GM13977 (cell line): ENCODE measurements around the gene ARHGEF16.

Experiments
- DNase-seq: peaks from one replicate; pipeline ENCODE4 v3.0.0; 2012; ENCODE audit warnings: low spot score
- in situ Hi-C: fragments of 300-500 bp; cut with MboI; formaldehyde crosslinking; loops from one replicate; pipeline ENCODE4 v1.12.0; 2022; ENCODE audit warnings: low sequenced_read_pairs, low pct_unique_long_range_greater_than_20kb, mixed read lengths, inconsistent platforms; ENCODE audit not compliant: unreplicated experiment
- TF ChIP-seq, protein P1 (sequence below): IDR thresholded peaks from 2 replicates; pipeline ENCODE4 v1.5.1; 2012; ENCODE audit warnings: mild to moderate bottlenecking, control low read depth; ENCODE audit not compliant: insufficient read depth; ENCODE audit errors: extremely low read depth, missing control alignments

The ARHGEF16 gene

GRCh38 chr1:3460672-3461131 is 6.2 kb downstream of the ARHGEF16 start:
- TF ChIP-seq, protein P1, sequence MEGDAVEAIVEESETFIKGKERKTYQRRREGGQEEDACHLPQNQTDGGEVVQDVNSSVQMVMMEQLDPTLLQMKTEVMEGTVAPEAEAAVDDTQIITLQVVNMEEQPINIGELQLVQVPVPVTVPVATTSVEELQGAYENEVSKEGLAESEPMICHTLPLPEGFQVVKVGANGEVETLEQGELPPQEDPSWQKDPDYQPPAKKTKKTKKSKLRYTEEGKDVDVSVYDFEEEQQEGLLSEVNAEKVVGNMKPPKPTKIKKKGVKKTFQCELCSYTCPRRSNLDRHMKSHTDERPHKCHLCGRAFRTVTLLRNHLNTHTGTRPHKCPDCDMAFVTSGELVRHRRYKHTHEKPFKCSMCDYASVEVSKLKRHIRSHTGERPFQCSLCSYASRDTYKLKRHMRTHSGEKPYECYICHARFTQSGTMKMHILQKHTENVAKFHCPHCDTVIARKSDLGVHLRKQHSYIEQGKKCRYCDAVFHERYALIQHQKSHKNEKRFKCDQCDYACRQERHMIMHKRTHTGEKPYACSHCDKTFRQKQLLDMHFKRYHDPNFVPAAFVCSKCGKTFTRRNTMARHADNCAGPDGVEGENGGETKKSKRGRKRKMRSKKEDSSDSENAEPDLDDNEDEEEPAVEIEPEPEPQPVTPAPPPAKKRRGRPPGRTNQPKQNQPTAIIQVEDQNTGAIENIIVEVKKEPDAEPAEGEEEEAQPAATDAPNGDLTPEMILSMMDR, result no peak
- in situ Hi-C loops, result no loop called here
- DNase-seq, result no peak

GRCh38 chr1:3461238-3461933 is 6.9 kb downstream of the ARHGEF16 start:
- in situ Hi-C loops, result no loop called here
- TF ChIP-seq, protein P1, result no peak
- DNase-seq, result no peak

DNA sequence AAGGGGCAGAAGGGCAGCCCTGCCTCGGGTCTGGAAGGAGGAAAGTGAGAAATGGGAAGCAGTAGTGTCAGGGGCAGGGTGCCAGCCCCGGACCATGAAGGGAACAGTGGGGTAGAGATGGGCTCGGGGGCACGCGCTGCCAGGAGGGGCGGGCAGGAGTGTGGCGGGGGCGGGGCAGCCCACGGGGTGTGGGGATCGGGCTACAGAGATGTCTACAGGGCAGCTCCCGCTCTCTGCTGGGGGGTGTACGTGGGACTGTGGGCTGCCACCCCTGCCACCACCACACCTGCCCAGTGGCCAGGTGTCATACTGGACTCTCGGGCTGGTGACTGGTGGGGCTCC is 7.4 kb downstream of the ARHGEF16 start:
- in situ Hi-C loops, result no loop called here
- TF ChIP-seq, protein P1, result no peak
- DNase-seq, result no peak

GRCh38 chr1:3462356-3463012 is 8.0 kb downstream of the ARHGEF16 start:
- DNase-seq, result no peak
- in situ Hi-C loops, result no loop called here
- TF ChIP-seq, protein P1, result no peak

GRCh38 chr1:3463013-3463385 is 8.5 kb downstream of the ARHGEF16 start:
- TF ChIP-seq, protein P1, result no peak
- no peak for DNase-seq
- in situ Hi-C loops, result no loop called here

DNA sequence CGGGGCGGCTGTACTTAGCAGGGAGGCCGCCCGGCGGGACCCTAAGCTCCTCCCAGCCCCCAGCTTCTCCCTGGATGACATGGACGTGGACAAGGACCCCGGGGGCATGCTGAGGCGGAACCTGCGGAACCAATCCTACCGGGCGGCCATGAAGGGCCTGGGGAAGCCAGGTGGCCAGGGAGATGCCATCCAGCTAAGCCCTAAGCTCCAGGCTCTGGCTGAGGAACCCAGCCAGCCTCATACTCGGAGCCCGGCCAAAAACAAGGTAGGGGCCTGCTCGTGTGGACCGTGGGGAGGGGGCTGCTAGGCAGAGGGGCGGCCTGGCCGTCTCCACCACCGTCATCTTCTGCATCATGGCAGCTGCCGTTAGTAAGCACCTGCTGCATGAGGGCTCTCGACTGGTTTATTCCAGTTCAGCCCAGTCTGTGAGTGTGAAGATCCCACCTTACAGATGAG is 9.0 kb downstream of the ARHGEF16 start:
- DNase-seq, result no peak
- in situ Hi-C loops, result no loop called here
- TF ChIP-seq, protein P1, result no peak
